Gastroesophageal sphincter (tissue), 4 donors: ENCODE measurements around the gene KIRREL3. TPM values are rescaled to one million over a fixed set of nuclear protein-coding genes. Genes with fewer than 3 reads are reported as not detected.

Source experiments
- ATAC-seq: fragments of 150-250 bp; one replicate; pipeline ENCODE4 v1.9.1; 2016; ENCODE audit warnings: mild to moderate bottlenecking, moderate library complexity
- H3K27ac ChIP-seq, 4 donors: fragments of 200-600 bp; sonication (generic) in 3 of 4; 1 replicate in 3 of 4; 2 replicates in 1 of 4; pipeline ENCODE4 v1.5.1; 2016 to 2019
- H3K27me3 ChIP-seq: fragments of 200-600 bp; sonication (generic); one replicate; pipeline ENCODE4 v1.5.1; 2019
- H3K36me3 ChIP-seq, 2 donors: fragments of 200-600 bp; sonication (generic); one replicate each; pipeline ENCODE4 v1.5.1; 2019; ENCODE audit warnings: control low read depth in 1 of 2
- H3K4me1 ChIP-seq, 3 donors: fragments of 200-600 bp; sonication (generic); 1 replicate in 2 of 3; 2 replicates in 1 of 3; pipeline ENCODE4 v1.5.1; 2016 to 2019; ENCODE audit warnings: control low read depth in 2 of 3
- H3K4me3 ChIP-seq, 2 donors: fragments of 200-600 bp; sonication (generic); one replicate each; pipeline ENCODE4 v1.5.1; 2019; ENCODE audit warnings: mild to moderate bottlenecking in 1 of 2, moderate library complexity in 1 of 2
- H3K9me3 ChIP-seq, 3 donors: fragments of 200-600 bp; sonication (generic); one replicate each; pipeline ENCODE4 v1.5.1; 2017 to 2019; ENCODE audit warnings: control low read depth in 2 of 3
- EP300 ChIP-seq: sonication (generic); formaldehyde crosslinking; IDR thresholded peaks from one replicate; pipeline ENCODE4 v1.6.1; 2017; ENCODE audit warnings: antibody characterized with exemption, mild to moderate bottlenecking
- POLR2A ChIP-seq, 2 donors: fragments of 450-650 bp; IDR thresholded peaks; one replicate each; pipeline ENCODE4 v1.6.1; 2017; ENCODE audit warnings: antibody characterized with exemption in 2 of 2, mild to moderate bottlenecking in 2 of 2, moderate library complexity in 1 of 2
- POLR2AphosphoS5 ChIP-seq: sonication (generic); formaldehyde crosslinking; IDR thresholded peaks from one replicate; pipeline ENCODE4 v1.6.1; 2017; ENCODE audit warnings: antibody characterized with exemption
- WGBS, 2 donors: methylation state at CpG; one replicate each; pipeline ENCODE4 v1.1.5; 2018; ENCODE audit warnings: low coverage in 1 of 2; 5-methylcytosine and 5-hydroxymethylcytosine counted together
- total RNA-seq, 4 donors: library from RNA; depleted of rRNA; stranded (reverse); fragments of >200 nt; gene quantifications; one replicate each; pipeline ENCODE4 v1.1.0, GENCODE V29; 2016
- TF ChIP-seq, protein P1 (sequence below), 4 experiments: fragments of 200-600 bp in 2 of 4; fragments of 450-650 bp in 2 of 4; sonication (generic) in 1 of 4; IDR thresholded peaks; one replicate each; pipeline ENCODE4 v1.5.1; 2017 to 2019; ENCODE audit warnings: antibody characterized with exemption in 4 of 4, mild to moderate bottlenecking in 2 of 4, moderate library complexity in 2 of 4

KIRREL3 gene
- total RNA-seq, 4 donors from 2014 or later: 0.54 to 3.9 (median 1.4) TPM

DNA sequence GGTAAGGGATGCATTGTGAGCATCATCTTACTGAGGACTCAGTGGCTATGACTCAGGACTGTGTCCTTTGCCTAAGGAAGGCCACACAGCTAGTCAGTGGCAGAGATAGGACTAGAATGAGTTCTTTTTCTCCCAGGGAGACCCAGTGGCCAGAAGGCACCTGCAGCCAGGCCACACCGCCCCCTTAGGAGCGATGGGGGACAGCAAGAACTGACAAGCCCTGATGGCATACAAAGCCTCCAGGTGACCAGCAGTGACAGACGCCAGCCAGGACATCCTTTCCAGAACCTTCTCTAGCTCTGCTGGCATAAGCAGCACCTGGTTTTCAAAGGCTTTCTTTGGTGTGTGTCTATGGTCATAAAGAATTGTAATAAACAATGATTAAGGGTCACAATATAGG is 405.0 kb downstream of the KIRREL3 start:
- Histone ChIP-seq H3K4me1 (no peaks in the 10 kb centered on the region), H3K27ac (no peak overlapping the region), H3K4me3 (no peak overlapping the region), H3K36me3 (no peaks in the 10 kb centered on the region), H3K9me3 (peaks cover 0 to 7% (median 0%) of the 10 kb centered on the region in 3 donors), H3K27me3 (peaks cover 43% of the 10 kb centered on the region)
- 100% methylated on average over 3 of the region's 3 CpGs; no CpG with 5 or more reads in 1 of the 2 donors for WGBS, 2 donors
- no peak for ATAC-seq
- no peak for TF ChIP-seq EP300
- no peak for TF ChIP-seq POLR2AphosphoS5
- TF ChIP-seq POLR2A (IDR thresholded peaks at IDR 0.05): no peak
- TF ChIP-seq, protein P1, sequence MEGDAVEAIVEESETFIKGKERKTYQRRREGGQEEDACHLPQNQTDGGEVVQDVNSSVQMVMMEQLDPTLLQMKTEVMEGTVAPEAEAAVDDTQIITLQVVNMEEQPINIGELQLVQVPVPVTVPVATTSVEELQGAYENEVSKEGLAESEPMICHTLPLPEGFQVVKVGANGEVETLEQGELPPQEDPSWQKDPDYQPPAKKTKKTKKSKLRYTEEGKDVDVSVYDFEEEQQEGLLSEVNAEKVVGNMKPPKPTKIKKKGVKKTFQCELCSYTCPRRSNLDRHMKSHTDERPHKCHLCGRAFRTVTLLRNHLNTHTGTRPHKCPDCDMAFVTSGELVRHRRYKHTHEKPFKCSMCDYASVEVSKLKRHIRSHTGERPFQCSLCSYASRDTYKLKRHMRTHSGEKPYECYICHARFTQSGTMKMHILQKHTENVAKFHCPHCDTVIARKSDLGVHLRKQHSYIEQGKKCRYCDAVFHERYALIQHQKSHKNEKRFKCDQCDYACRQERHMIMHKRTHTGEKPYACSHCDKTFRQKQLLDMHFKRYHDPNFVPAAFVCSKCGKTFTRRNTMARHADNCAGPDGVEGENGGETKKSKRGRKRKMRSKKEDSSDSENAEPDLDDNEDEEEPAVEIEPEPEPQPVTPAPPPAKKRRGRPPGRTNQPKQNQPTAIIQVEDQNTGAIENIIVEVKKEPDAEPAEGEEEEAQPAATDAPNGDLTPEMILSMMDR (IDR thresholded peaks at IDR 0.05): no peak

DNA sequence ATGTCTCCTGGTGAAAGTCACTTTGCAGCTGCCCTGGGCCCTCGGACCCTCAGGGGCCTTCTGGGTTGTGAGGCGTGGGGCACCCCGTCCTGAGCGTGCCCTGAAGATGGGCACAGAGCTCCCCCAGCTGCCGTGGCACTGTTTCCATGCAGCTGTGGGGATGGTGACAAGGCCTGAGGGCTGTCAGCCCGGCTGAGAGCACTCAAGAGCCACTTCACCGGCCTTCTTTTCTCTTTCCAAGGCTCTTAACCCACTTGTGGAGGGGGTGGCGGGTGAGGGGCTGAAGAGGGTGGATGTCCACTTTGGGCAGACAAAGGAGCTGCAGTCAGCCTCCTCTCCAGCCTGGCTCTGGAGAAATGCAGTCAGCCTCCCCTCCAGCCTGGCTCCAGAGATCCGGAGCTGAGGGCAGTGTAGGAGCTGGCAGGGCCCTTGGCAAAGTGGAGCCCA is 405.6 kb downstream of the KIRREL3 start:
- no peak for ATAC-seq
- TF ChIP-seq POLR2AphosphoS5 (no peak), POLR2A (IDR thresholded peaks at IDR 0.05) (no peak), EP300 (no peak)
- TF ChIP-seq, protein P1 (IDR thresholded peaks at IDR 0.05): no peak
- H3K27me3 ChIP-seq: peaks cover 46% of the 10 kb centered on the region

DNA sequence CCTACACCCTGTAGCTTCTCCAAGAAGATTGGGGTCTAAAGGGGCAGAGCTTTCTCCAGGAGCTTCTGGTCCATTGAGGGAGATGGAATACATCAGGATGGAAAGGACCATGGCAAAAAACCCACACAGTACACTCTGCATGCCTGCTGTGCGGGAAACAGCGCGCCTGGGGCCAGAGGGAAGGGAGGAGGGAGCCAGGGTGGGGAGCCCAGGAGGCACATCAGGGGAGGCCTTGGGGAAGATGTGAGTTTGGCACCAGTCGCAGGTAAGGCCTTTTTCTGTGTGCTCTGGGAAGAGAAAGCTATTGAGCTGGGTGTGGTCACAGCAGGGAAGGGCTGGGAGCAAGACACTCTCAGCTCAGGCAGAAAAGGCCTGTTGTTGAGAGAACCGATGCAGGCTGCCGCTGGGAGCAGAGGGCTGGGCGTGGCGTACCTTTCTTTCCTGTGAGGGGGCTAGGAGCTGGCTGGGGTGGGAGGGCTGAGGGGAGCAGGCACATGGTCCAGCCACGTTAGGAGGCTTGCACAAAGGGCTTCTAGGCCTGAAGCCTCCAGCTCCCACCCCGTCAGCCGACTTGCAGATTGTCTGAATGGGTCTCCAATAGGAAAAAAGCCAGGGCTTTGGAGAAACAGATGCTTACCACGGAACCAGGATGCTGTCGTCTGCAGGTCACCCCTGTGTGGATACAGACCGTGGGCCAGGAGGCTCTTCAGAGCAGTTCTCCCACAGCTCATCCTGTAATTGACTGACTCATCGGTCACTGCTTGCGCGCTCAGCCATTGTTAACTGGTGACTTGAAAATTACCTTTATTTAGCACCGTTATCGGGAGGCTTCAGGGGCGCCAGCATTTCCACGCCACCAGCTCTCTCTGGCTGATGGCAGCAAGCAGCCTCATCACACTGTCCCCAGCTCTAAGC is 407.8 kb downstream of the KIRREL3 start:
- no peak overlapping the region for H3K4me3 ChIP-seq
- 68% methylated on average over 5 to 10 of the region's 21 CpGs for WGBS, 2 donors
- TF ChIP-seq POLR2A (IDR thresholded peaks at IDR 0.05): no peak
- no peak for TF ChIP-seq EP300
- no peak for TF ChIP-seq POLR2AphosphoS5
- TF ChIP-seq, protein P1 (IDR thresholded peaks at IDR 0.05): no peak
- H3K27me3 ChIP-seq: peaks cover 52% of the 10 kb centered on the region
- H3K4me1 ChIP-seq: no peaks in the 10 kb centered on the region
- ATAC-seq: no peak
- H3K9me3 ChIP-seq: no peaks in the 10 kb centered on the region
- H3K27ac ChIP-seq: no peak overlapping the region
- H3K36me3 ChIP-seq: no peaks in the 10 kb centered on the region

More for the DNA sequence above, 405.6 kb downstream of the KIRREL3 start:
- no peaks in the 10 kb centered on the region for H3K4me1 ChIP-seq
- WGBS, 2 donors: 100% methylated on average over 1 of the region's 9 CpGs; no CpG with 5 or more reads in 1 of the 2 donors
- H3K4me3 ChIP-seq: no peak overlapping the region
- H3K27ac ChIP-seq: no peak overlapping the region
- H3K9me3 ChIP-seq: peaks cover 0 to 7% (median 0%) of the 10 kb centered on the region in 3 donors
- no peaks in the 10 kb centered on the region for H3K36me3 ChIP-seq

DNA sequence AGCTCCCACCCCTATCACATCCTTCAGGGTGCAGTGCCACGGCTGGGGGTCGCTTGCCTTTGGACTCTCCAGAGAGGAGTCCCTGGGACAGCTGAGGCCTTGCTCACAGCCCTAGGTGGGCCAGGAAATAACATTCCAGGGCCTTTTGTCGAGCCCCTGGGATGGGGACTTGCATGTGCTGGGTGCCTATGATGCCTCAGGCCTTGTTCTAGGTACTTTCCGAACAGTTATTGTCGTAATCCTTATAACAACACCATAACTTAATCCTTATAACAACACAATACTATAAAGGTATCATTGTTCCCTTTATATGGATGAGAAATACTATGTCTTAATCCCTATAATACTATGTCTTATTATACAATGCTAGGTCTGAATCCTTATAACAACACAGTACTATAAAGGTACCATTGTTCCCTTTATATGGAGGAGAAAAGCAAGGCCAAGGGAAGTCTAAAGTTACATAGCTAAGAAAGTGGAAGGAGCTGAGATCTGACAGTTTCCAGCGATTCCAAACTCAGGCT is 408.5 kb downstream of the KIRREL3 start:
- ATAC-seq: no peak
- TF ChIP-seq EP300 (no peak), POLR2A (IDR thresholded peaks at IDR 0.05) (no peak)

DNA sequence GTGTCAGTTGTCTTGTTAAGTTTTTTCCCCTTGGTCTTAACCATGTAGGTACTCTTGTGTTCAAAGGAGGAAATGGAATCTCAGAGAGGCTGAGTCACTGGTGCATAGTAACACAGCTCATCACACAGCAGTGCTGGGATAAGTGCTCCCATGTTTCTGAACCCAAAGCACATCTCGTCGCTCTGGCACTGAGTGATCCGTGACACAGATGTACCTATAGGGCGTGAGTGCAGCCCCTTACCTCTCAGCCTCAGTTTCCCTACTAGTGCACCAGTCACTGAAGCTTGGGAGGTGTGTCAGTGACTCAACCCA is 411.1 kb downstream of the KIRREL3 start:
- Histone ChIP-seq H3K27me3 (peaks cover 54% of the 10 kb centered on the region), H3K4me1 (peaks cover 0 to 12% (median 4%) of the 10 kb centered on the region in 3 donors), H3K4me3 (no peak overlapping the region), H3K9me3 (no peaks in the 10 kb centered on the region), H3K27ac (no peak overlapping the region), H3K36me3 (no peaks in the 10 kb centered on the region)
- TF ChIP-seq, protein P1 (IDR thresholded peaks at IDR 0.05): no peak
- TF ChIP-seq EP300 (no peak), POLR2A (IDR thresholded peaks at IDR 0.05) (no peak), POLR2AphosphoS5 (no peak)
- no peak for ATAC-seq
- 88 to 89% methylated on average over 4 of the region's 4 CpGs for WGBS, 2 donors

More for the DNA sequence above, 408.5 kb downstream of the KIRREL3 start:
- Histone ChIP-seq H3K9me3 (no peaks in the 10 kb centered on the region), H3K27ac (no peak overlapping the region), H3K27me3 (peaks cover 50% of the 10 kb centered on the region), H3K36me3 (no peaks in the 10 kb centered on the region), H3K4me3 (no peak overlapping the region), H3K4me1 (no peaks in the 10 kb centered on the region)
- WGBS, 2 donors: 85 to 89% methylated on average over 4 to 5 of the region's 6 CpGs
